ENCODE results near the gene ZNF3. TPM values are rescaled to one million over a fixed set of nuclear protein-coding genes. Genes with fewer than 3 reads are reported as not detected.
A peak's percentile ranks its signal among the peaks of the same experiment; 100 is the strongest.

The ZNF3 gene
- total and polyA plus RNA-seq, 2 donors = 20.1 to 25.9 TPM

DNA sequence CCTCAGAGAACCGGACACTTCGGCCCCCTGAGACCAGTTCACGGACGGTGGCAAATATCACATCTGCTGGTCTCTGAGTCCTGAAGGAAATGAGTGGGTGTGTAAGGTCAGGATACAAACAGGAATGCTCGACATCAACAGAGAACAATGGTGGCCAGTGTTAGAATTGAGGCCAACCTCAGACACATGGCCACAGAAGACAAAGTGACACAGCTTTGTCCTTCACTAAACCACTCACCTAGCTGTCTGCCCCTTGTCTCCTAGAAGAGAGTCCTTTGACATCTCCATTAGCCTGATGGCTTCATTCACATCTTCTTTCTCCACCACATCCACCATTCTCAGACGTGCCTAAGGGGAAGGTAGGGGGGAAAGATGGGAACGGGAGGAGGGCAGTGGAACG lies 11.5 kb upstream of the ZNF3 start:
- H3K4me1 ChIP-seq (ENCODE audit: control insufficient read depth in 2 of 2, insufficient read depth in 2 of 2, low read length in 2 of 2) = peaks cover 11 to 17% of the 10 kb centered on the region in 2 donors
- no peak overlapping the region for H3K4me3 ChIP-seq (ENCODE audit: low read length in 2 of 2)
- H3K27ac ChIP-seq (ENCODE audit: low read depth in 1 of 2, low read length in 1 of 2) = no peak overlapping the region
- DNase-seq (ENCODE audit: low read depth in 6 of 9, low spot score in 9 of 9) = no peak
- peaks cover 70 to 76% of the 10 kb centered on the region in 2 donors for H3K36me3 ChIP-seq (ENCODE audit: control insufficient read depth in 2 of 2, insufficient read depth in 2 of 2, low read length in 1 of 2)
- WGBS = 93% methylated on average over 8 of the region's 8 CpGs
- H3K27me3 ChIP-seq (ENCODE audit: control insufficient read depth in 2 of 2, insufficient read depth in 1 of 2, low read length in 1 of 2) = no peaks in the 10 kb centered on the region
- H3K9me3 ChIP-seq (ENCODE audit: control insufficient read depth in 2 of 2, insufficient read depth in 1 of 2, low read length in 1 of 2) = peaks cover 0 to 8% of the 10 kb centered on the region in 2 donors

DNA sequence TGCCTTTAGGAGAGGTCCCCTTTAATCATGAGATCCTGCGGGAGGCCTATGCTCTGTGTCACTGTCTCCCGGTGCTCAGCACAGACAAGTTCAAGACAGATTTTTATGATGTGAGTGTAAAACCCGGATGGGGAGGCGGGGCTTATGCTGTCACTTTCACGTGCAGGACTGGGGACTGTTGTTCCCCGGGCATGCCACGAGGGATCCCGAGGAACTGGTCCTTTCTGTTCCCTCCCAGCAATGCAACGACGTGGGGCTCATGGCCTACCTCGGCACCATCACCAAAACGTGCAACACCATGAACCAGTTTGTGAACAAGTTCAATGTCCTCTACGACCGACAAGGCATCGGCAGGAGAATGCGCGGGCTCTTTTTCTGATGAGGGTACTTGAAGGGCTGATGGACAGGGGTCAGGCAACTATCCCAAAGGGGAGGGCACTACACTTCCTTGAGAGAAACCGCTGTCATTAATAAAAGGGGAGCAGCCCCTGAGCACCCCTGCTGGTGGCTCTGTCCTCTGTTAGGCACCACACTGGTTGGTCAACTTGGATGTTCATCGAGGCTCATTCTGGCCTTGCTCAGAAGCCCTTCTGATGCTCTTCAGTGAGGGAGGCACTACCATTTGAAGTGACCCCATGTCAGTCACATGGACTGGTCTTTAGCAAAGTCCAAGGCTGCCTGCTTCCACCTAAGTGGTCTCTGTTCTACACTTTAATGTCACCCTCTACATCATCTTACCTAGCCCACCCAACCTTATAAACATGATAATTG lies 10.1 kb upstream of the ZNF3 start:
- H3K4me1 ChIP-seq (ENCODE audit: control insufficient read depth in 2 of 2, insufficient read depth in 2 of 2, low read length in 2 of 2) = peaks cover 14 to 17% of the 10 kb centered on the region in 2 donors
- H3K36me3 ChIP-seq (ENCODE audit: control insufficient read depth in 2 of 2, insufficient read depth in 2 of 2, low read length in 1 of 2) = peaks cover 59 to 63% of the 10 kb centered on the region in 2 donors
- H3K27ac ChIP-seq (ENCODE audit: low read depth in 1 of 2, low read length in 1 of 2) = no peak overlapping the region

DNA sequence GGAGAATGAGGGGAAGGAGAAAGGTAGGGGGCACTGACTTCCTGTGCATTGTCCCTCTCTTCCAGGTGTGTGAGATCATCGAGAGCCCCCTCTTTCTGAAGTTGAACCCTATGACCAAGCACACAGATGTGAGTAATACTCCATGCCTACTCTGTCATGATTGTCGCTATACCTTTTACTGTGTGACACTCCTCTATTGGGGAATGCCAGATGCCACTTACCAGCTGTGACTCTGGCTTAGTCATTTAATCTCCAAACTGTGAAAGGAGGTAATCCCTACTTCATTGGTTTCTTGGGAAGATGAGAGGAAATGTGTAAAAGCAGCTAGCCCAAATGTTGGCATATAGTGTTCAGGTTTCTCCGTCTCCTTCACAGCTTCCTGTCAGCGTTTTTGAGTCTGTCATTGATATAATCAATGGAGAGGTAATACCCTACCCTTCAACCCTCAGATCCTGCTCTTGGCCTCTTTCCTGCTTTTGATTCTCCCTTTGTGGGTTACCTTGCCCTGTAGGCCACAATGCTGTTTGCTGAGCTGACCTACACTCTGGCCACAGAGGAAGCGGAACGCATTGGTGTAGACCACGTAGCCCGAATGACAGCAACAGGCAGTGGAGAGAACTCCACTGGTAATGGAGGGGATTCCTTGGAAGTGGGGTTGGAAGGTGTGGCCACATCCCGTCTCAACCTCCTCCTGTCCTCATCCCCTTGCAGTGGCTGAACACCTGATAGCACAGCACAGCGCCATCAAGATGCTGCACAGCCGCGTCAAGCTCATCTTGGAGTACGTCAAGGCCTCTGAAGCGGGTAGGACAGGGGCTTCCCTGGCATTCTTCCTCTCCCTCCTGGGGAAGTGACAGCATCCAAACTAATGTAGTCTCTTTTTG lies 9.2 kb upstream of the ZNF3 start:
- no peak overlapping the region for H3K27ac ChIP-seq (ENCODE audit: low read depth in 1 of 2, low read length in 1 of 2)
- peaks cover 51 to 55% of the 10 kb centered on the region in 2 donors for H3K36me3 ChIP-seq (ENCODE audit: control insufficient read depth in 2 of 2, insufficient read depth in 2 of 2, low read length in 1 of 2)
- WGBS = 97% methylated on average over 14 of the region's 14 CpGs

More for the DNA sequence above, 10.1 kb upstream of the ZNF3 start:
- H3K27me3 ChIP-seq (ENCODE audit: control insufficient read depth in 2 of 2, insufficient read depth in 1 of 2, low read length in 1 of 2) = no peaks in the 10 kb centered on the region
- no peak overlapping the region for H3K4me3 ChIP-seq (ENCODE audit: low read length in 2 of 2)
- 93% methylated on average over 19 of the region's 19 CpGs for WGBS
- DNase-seq (ENCODE audit: low read depth in 6 of 9, low spot score in 9 of 9) = no peak
- peaks cover 0 to 8% of the 10 kb centered on the region in 2 donors for H3K9me3 ChIP-seq (ENCODE audit: control insufficient read depth in 2 of 2, insufficient read depth in 1 of 2, low read length in 1 of 2)

DNA sequence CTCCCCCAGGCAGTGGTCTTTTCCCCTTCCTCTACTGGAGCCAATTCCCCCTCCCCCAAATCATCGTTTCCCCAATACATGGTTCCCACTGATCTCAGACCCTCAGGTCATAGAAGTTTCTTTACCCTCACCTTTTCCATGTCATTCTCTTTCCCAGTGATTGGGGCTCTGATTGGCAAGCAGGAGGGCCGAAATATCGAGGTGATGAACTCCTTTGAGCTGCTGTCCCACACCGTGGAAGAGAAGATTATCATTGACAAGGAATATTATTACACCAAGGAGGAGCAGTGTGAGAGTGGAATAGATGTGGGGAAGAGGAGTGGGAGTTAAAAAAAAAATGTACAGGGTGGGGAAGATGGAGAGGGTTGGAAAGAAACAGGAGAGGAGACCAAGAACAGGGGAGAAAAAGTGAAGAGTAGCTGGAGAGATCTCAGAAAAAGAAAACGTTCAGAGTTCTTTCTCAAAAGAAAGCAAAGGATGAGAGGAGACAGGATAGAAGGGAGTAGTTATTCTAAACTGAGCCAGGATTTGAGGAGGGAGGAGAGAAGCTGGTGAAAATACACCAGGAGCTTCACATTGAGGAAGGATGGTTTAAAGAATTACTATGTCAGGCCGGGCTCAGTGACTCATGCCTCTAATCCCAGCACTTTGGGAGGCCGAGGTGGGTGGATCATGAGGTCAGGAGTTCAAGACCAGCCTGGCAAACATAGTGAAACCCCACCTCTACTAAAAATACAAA lies 8.1 kb upstream of the ZNF3 start:
- Histone ChIP-seq H3K36me3 (ENCODE audit: control insufficient read depth in 2 of 2, insufficient read depth in 2 of 2, low read length in 1 of 2) (peaks cover 41 to 44% of the 10 kb centered on the region in 2 donors), H3K4me3 (ENCODE audit: low read length in 2 of 2) (peak overlapping the region; percentile 90 to 99), H3K9me3 (ENCODE audit: control insufficient read depth in 2 of 2, insufficient read depth in 1 of 2, low read length in 1 of 2) (peaks cover 0 to 4% of the 10 kb centered on the region in 2 donors), H3K27ac (ENCODE audit: low read depth in 1 of 2, low read length in 1 of 2) (peak overlapping the region; percentile 84 to 93), H3K4me1 (ENCODE audit: control insufficient read depth in 2 of 2, insufficient read depth in 2 of 2, low read length in 2 of 2) (peaks cover 14 to 17% of the 10 kb centered on the region in 2 donors), H3K27me3 (ENCODE audit: control insufficient read depth in 2 of 2, insufficient read depth in 1 of 2, low read length in 1 of 2) (peaks cover 0 to 5% of the 10 kb centered on the region in 2 donors)
- DNase-seq (ENCODE audit: low read depth in 6 of 9, low spot score in 9 of 9) = no peak
- WGBS = 67% methylated on average over 7 of the region's 7 CpGs

More for the DNA sequence above, 9.2 kb upstream of the ZNF3 start:
- DNase-seq (ENCODE audit: low read depth in 6 of 9, low spot score in 9 of 9) = no peak
- peaks cover 14 to 17% of the 10 kb centered on the region in 2 donors for H3K4me1 ChIP-seq (ENCODE audit: control insufficient read depth in 2 of 2, insufficient read depth in 2 of 2, low read length in 2 of 2)
- H3K27me3 ChIP-seq (ENCODE audit: control insufficient read depth in 2 of 2, insufficient read depth in 1 of 2, low read length in 1 of 2) = peaks cover 0 to 1% of the 10 kb centered on the region in 2 donors
- peaks cover 0 to 4% of the 10 kb centered on the region in 2 donors for H3K9me3 ChIP-seq (ENCODE audit: control insufficient read depth in 2 of 2, insufficient read depth in 1 of 2, low read length in 1 of 2)
- no peak overlapping the region for H3K4me3 ChIP-seq (ENCODE audit: low read length in 2 of 2)

DNA sequence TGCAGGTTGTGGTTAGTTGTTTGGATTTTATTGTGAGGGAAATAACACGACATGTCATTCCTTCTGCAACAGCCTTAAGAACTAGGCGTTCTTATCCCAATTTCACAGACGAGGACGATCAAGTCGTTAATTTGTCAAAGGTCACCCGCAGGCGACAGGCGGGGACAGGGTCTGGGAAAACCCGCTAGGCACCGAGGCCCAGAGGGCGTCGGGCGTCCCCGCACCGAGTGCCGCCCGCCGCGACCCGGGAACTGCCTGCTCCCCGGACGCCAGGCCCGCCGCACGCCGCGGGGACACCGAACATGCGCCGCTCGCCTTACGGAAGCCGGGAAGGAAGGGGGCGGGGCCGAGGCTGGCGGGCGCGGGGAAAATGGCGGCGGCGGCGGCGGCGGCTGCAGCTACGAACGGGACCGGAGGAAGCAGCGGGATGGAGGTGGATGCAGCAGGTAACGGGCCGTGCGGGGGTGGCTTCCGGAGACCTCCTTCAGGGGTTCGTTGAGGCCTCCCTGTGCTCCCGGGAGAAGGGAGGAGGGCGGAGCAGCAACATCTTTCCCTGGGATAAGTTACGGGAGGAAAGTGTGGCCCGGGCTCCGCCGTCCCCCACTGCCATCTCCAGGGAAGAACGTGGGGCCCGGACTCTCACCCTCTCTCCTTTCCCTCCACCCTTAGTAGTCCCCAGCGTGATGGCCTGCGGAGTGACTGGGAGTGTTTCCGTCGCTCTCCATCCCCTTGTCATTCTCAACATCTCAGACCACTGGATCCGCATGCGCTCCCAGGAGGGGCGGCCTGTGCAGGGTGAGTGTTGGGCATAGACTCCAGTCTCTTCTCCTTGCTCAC lies 7.3 kb upstream of the ZNF3 start, which contains the start of gene COPS6:
Gene COPS6 (plus strand): TSS at position 349 of the 837 bp plus-strand sequence. CDS start 22 bp downstream, at position 371.
- Histone ChIP-seq H3K36me3 (ENCODE audit: control insufficient read depth in 2 of 2, insufficient read depth in 2 of 2, low read length in 1 of 2) (peaks cover 35 to 36% of the 10 kb centered on the region in 2 donors), H3K9me3 (ENCODE audit: control insufficient read depth in 2 of 2, insufficient read depth in 1 of 2, low read length in 1 of 2) (peaks cover 0 to 4% of the 10 kb centered on the region in 2 donors), H3K4me3 (ENCODE audit: low read length in 2 of 2) (peak within 1 kb of the TSS; percentile 90 to 99), H3K27ac (ENCODE audit: low read depth in 1 of 2, low read length in 1 of 2) (peak within 1 kb of the TSS; percentile 84 to 93), H3K4me1 (ENCODE audit: control insufficient read depth in 2 of 2, insufficient read depth in 2 of 2, low read length in 2 of 2) (peaks cover 14 to 17% of the 10 kb centered on the region in 2 donors), H3K27me3 (ENCODE audit: control insufficient read depth in 2 of 2, insufficient read depth in 1 of 2, low read length in 1 of 2) (peaks cover 3 to 13% of the 10 kb centered on the region in 2 donors)
- WGBS = under 1% methylated on average over 68 of the region's 68 CpGs
- peak in 7 of 9 donors; percentile 54 to 90 (median 75) for DNase-seq (ENCODE audit: low read depth in 6 of 9, low spot score in 9 of 9)

DNA sequence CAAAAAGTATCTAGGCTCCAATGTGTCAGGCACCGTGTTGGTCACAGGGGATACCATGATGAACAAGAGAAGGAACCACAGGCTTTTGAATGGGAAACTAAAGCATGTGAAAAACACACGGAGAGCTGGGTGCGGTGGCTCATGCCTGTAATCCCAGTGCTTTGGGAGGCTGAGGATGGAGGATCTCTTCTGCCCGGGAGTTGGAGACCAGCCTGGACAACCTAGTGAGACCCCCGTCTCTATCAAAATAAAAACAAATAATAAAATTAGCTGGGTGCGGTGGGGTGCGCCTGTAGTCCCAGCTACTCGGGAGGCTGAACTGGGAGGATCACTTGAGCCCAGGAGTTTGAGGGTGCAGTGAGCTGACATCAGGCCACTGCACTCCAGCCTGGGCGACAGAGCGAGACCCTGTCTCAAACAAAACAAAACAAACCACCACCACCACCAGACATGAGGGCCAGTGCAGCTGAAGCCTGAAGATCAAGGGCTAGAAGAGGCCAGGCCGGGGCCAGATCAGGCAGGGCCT lies 6.6 kb upstream of the ZNF3 start:
- Histone ChIP-seq H3K9me3 (ENCODE audit: control insufficient read depth in 2 of 2, insufficient read depth in 1 of 2, low read length in 1 of 2) (peaks cover 0 to 4% of the 10 kb centered on the region in 2 donors), H3K4me3 (ENCODE audit: low read length in 2 of 2) (peak overlapping the region; percentile 90 to 99), H3K27ac (ENCODE audit: low read depth in 1 of 2, low read length in 1 of 2) (peak overlapping the region; percentile 61 to 93), H3K27me3 (ENCODE audit: control insufficient read depth in 2 of 2, insufficient read depth in 1 of 2, low read length in 1 of 2) (peaks cover 5 to 20% of the 10 kb centered on the region in 2 donors), H3K4me1 (ENCODE audit: control insufficient read depth in 2 of 2, insufficient read depth in 2 of 2, low read length in 2 of 2) (peaks cover 14 to 17% of the 10 kb centered on the region in 2 donors), H3K36me3 (ENCODE audit: control insufficient read depth in 2 of 2, insufficient read depth in 2 of 2, low read length in 1 of 2) (peaks cover 28 to 29% of the 10 kb centered on the region in 2 donors)
- 86% methylated on average over 11 of the region's 11 CpGs for WGBS
- no peak for DNase-seq (ENCODE audit: low read depth in 6 of 9, low spot score in 9 of 9)

DNA sequence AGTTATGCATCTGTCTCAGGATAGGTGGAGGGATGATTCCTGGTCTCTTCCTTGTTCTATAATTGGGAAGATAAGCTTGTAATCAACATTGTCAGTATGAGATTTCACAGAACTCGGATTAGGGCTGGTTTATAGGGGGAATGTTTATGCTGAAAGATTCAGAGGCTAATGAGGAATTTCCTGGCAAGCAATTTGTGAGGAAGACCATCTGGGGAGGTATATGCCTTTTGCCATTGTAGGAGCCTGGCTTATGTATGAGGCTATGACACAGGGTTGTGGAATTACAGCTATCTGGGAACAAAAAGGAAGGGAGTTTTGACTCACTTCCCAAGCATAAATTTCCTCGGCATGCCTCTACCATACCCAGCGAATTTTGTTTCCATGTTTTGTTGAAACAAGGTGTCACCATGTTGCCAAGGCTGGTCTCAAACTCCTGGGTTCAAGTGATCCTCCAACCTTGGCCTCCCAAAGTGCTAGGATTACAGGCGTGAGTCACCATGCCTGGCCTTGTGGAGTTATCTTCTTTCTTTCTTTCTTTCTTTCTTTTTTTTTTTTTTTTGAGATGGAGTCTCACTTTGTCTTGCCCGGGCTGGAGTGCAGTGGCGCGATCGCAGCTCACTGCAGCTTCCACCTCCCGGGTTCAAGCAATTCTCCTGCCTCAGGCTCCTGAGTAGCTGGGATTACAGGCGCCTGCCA lies 5.7 kb upstream of the ZNF3 start:
- H3K4me3 ChIP-seq (ENCODE audit: low read length in 2 of 2) = no peak overlapping the region
- peaks cover 5 to 30% of the 10 kb centered on the region in 2 donors for H3K27me3 ChIP-seq (ENCODE audit: control insufficient read depth in 2 of 2, insufficient read depth in 1 of 2, low read length in 1 of 2)
- H3K4me1 ChIP-seq (ENCODE audit: control insufficient read depth in 2 of 2, insufficient read depth in 2 of 2, low read length in 2 of 2) = peaks cover 14 to 24% of the 10 kb centered on the region in 2 donors
- no peak overlapping the region for H3K27ac ChIP-seq (ENCODE audit: low read depth in 1 of 2, low read length in 1 of 2)
- peaks cover 19 to 20% of the 10 kb centered on the region in 2 donors for H3K36me3 ChIP-seq (ENCODE audit: control insufficient read depth in 2 of 2, insufficient read depth in 2 of 2, low read length in 1 of 2)
- 98% methylated on average over 10 of the region's 10 CpGs for WGBS
- H3K9me3 ChIP-seq (ENCODE audit: control insufficient read depth in 2 of 2, insufficient read depth in 1 of 2, low read length in 1 of 2) = peaks cover 0 to 4% of the 10 kb centered on the region in 2 donors
- no peak for DNase-seq (ENCODE audit: low read depth in 6 of 9, low spot score in 9 of 9)
